Loucy (cell line): ENCODE data around the gene PBRM1.

Experiments
- H2AFZ ChIP-seq: fragments of 200-600 bp; sonication (generic); 2 replicates; pipeline ENCODE4 v1.6.0; 2016; ENCODE audit warnings: antibody characterized with exemption, mild to moderate bottlenecking, low read length, moderate library complexity
- H3F3A ChIP-seq: fragments of 200-600 bp; 2 replicates; pipeline ENCODE4 v1.6.0; 2016; ENCODE audit warnings: antibody characterized with exemption, low read depth, mild to moderate bottlenecking
- H3K27me3 ChIP-seq: fragments of 200-600 bp; sonication (generic); 2 replicates; pipeline ENCODE4 v1.6.1; 2014; ENCODE audit warnings: low read length, mild to moderate bottlenecking; ENCODE audit not compliant: insufficient read depth, poor library complexity, severe bottlenecking
- H3K36me3 ChIP-seq: fragments of 200-600 bp; sonication (generic); 2 replicates; pipeline ENCODE4 v1.6.1; 2016; ENCODE audit warnings: low read length; ENCODE audit not compliant: insufficient read depth
- H3K4me1 ChIP-seq: fragments of 200-600 bp; sonication (generic); 2 replicates; pipeline ENCODE4 v1.5.1; 2014; ENCODE audit warnings: low read length, mild to moderate bottlenecking; ENCODE audit not compliant: insufficient read depth, poor library complexity, severe bottlenecking
- H3K4me2 ChIP-seq: fragments of 200-600 bp; sonication (generic); 2 replicates; pipeline ENCODE4 v1.6.0; 2014; ENCODE audit warnings: antibody characterized with exemption, low read length, low read depth, mild to moderate bottlenecking; ENCODE audit not compliant: poor library complexity, severe bottlenecking
- H3K4me3 ChIP-seq: fragments of 200-600 bp; sonication (generic); 2 replicates; pipeline ENCODE4 v1.5.1; 2014; ENCODE audit warnings: low read length, mild to moderate bottlenecking, mixed read lengths; ENCODE audit not compliant: poor library complexity, severe bottlenecking
- H3K79me2 ChIP-seq: fragments of 200-600 bp; sonication (generic); 2 replicates; pipeline ENCODE4 v1.6.1; 2014; ENCODE audit warnings: low read length; ENCODE audit not compliant: insufficient read depth
- H3K9ac ChIP-seq: fragments of 200-600 bp; sonication (generic); 2 replicates; pipeline ENCODE4 v1.6.0; 2014; ENCODE audit warnings: mild to moderate bottlenecking, low read depth, low read length, moderate library complexity; ENCODE audit not compliant: poor library complexity, severe bottlenecking
- H3K9me2 ChIP-seq: fragments of 200-600 bp; sonication (generic); replicated peaks from 2 replicates; pipeline ENCODE4 v1.6.1; 2016; ENCODE audit warnings: low read depth, low read length, mixed read lengths
- H3K9me3 ChIP-seq: fragments of 200-600 bp; sonication (generic); 2 replicates; pipeline ENCODE4 v1.6.1; 2014; ENCODE audit warnings: mild to moderate bottlenecking, antibody characterized with exemption, low read length, low read depth; ENCODE audit not compliant: insufficient read depth
- H4K20me1 ChIP-seq: fragments of 200-600 bp; sonication (generic); 2 replicates; pipeline ENCODE4 v1.6.0; 2014; ENCODE audit warnings: antibody characterized with exemption, low read length, mild to moderate bottlenecking; ENCODE audit not compliant: insufficient read depth, poor library complexity, severe bottlenecking
- CTCF ChIP-seq: fragments of 200-600 bp; sonication (generic); conservative IDR thresholded peaks from 2 replicates; pipeline ENCODE4 v1.5.1; 2014; ENCODE audit warnings: mild to moderate bottlenecking, antibody characterized with exemption, low read length
- EZH2phosphoT487 ChIP-seq: fragments of 200-600 bp; IDR thresholded peaks from 2 replicates; pipeline ENCODE4 v1.6.1; 2018; ENCODE audit warnings: antibody characterized with exemption, mild to moderate bottlenecking, moderate library complexity, borderline replicate concordance

The PBRM1 gene

DNA sequence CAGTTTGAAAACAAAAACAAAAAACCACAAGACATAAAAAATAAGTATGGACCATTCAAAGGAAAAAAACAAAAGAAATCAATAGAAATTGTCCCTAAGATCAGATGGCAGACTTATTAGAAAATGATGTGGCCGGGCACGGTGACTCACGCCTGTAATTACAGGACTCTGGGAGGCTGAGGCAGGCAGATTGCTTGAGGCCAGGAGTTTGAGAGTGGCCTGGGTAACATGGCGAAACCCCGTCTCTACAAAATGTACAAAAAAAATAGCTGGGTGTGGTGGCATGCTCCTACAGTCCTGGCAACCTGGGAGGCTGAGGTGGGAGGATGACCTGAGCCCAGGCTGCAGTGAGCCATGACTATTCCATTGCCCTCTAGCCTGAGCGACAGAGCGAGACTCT lies 36.8 kb upstream of the PBRM1 start:
- H2AFZ ChIP-seq: no peak overlapping the region
- peaks cover 8% of the 10 kb centered on the region for H3F3A ChIP-seq
- H3K27me3 ChIP-seq: no peaks in the 10 kb centered on the region
- no peak overlapping the region for H3K9ac ChIP-seq
- H3K9me3 ChIP-seq: no peaks in the 10 kb centered on the region; the same call in 1 of the 2 replicates
- H4K20me1 ChIP-seq: no peaks in the 10 kb centered on the region
- no peaks in the 10 kb centered on the region for H3K79me2 ChIP-seq
- H3K9me2 ChIP-seq: no peaks in the 10 kb centered on the region
- no peak overlapping the region for H3K4me3 ChIP-seq
- no peaks in the 10 kb centered on the region for H3K36me3 ChIP-seq
- TF ChIP-seq EZH2phosphoT487 (no peak), CTCF (no peak)
- peaks cover 23% of the 10 kb centered on the region for H3K4me1 ChIP-seq
- H3K4me2 ChIP-seq: no peak overlapping the region

DNA sequence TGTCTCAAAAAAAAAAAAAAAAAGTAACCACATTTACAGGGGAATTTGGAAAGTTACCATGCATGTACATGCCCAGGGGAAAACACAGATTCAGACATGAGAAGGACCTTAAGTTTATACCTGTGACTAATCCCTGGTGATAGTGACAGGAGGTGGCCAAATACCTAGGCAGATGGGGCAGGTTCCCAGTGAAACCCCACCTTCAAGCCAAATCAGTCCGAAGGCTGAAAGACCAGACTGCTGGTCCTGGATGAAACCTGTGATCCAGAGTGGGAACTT lies 36.0 kb upstream of the PBRM1 start:
- H3K4me1 ChIP-seq: peaks cover 23% of the 10 kb centered on the region

DNA sequence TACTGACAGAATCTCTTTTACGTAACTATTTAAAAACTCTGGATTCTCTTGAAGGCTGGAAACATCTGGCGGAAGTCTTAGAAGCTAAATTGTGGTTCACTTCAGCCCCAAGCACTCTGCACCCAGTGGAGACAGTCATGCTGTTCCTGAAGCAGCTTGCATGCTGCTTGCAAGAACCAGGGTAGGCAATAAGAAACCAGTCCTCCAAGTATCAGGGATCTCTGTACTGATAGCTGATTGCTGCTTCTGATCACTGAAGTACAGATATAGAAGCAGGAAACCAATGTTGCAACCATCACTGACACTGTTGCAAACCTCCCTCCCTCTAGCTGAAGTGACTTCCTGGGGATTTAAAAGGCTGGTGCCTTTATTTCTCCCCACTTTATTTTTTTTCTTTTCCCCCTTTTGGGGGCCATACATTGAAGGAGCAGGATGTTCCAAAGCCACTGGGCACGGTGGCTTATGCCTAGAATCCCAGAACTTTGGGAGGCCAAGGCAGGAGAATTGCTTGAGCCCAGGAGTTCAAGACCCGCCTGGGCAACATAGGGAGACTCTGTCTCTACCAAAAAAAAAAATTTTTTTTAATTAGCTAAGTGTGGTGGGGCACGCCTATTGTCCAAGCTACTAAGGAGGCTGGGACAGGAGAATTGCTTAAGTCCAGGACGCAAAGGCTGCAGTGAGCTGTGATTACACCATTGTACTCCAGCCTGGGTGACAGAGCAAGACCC lies 35.5 kb upstream of the PBRM1 start:
- Histone ChIP-seq H3K4me3 (no peak overlapping the region), H3K9me2 (no peaks in the 10 kb centered on the region), H3K36me3 (no peaks in the 10 kb centered on the region), H3K9ac (peak overlapping the region; percentile 29), H3K4me2 (peak overlapping the region; percentile 62), H3K4me1 (peaks cover 23% of the 10 kb centered on the region), H3K79me2 (no peaks in the 10 kb centered on the region), H3K9me3 (no peaks in the 10 kb centered on the region; the same call in 1 of the 2 replicates), H3F3A (peaks cover 8% of the 10 kb centered on the region), H4K20me1 (no peaks in the 10 kb centered on the region), H2AFZ (no peak overlapping the region), H3K27me3 (no peaks in the 10 kb centered on the region)
- TF ChIP-seq CTCF: no peak
- TF ChIP-seq EZH2phosphoT487: no peak

More for the DNA sequence above, 36.0 kb upstream of the PBRM1 start:
- Histone ChIP-seq H3F3A (peaks cover 8% of the 10 kb centered on the region), H4K20me1 (no peaks in the 10 kb centered on the region), H3K27me3 (no peaks in the 10 kb centered on the region), H2AFZ (no peak overlapping the region), H3K9me3 (no peaks in the 10 kb centered on the region; the same call in 1 of the 2 replicates), H3K36me3 (no peaks in the 10 kb centered on the region), H3K4me2 (peak overlapping the region; percentile 59), H3K4me3 (peak overlapping the region; percentile 17), H3K9ac (peak overlapping the region; percentile 29), H3K79me2 (no peaks in the 10 kb centered on the region), H3K9me2 (no peaks in the 10 kb centered on the region)
- TF ChIP-seq EZH2phosphoT487: no peak
- TF ChIP-seq CTCF: no peak
